Activated CD8-positive, alpha-beta memory T cell treated with anti-CD3 and anti-CD28 coated beads, Interleukin-2, amount 50 U/mL, for 1 hour (primary cell): ENCODE results near the gene MICAL3.
"Not testable (repeated sequence)": the region's sequence is repeated elsewhere in the genome, so short reads cannot be mapped to it uniquely, and the experiment has no call there.

Experiments used
- DNase-seq: peaks from one replicate; pipeline ENCODE4 v3.0.0-alpha.2; 2020; ENCODE audit errors: extremely low read depth

MICAL3 gene

DNA sequence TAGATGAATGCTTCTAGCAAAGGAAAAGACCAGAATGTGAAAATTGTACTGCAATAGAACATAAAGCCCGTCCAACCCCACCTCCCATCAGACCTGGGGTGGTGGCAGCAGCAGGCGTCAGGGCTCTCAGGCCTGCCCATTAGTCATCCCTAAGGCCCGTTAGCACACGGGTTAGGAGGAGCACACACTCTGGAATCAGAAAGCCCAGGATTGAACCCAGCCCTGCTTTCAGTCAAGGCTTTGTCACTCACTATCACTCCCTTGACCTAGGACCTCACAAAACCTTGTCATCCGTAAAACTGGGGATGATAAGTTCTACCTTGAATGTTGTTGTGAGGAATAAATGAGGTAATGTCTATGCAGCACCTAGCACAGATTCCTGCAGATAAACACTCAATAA lies 26.9 kb downstream of the MICAL3 start:
- DNase-seq = no peak

GRCh38 chr22:17995256-17995655 lies 29.1 kb downstream of the MICAL3 start:
- DNase-seq = not testable (repeated sequence)

GRCh38 chr22:17994424-17995108 lies 29.8 kb downstream of the MICAL3 start:
- DNase-seq = no peak

GRCh38 chr22:17992976-17993375 lies 31.4 kb downstream of the MICAL3 start:
- not testable (repeated sequence) for DNase-seq

DNA sequence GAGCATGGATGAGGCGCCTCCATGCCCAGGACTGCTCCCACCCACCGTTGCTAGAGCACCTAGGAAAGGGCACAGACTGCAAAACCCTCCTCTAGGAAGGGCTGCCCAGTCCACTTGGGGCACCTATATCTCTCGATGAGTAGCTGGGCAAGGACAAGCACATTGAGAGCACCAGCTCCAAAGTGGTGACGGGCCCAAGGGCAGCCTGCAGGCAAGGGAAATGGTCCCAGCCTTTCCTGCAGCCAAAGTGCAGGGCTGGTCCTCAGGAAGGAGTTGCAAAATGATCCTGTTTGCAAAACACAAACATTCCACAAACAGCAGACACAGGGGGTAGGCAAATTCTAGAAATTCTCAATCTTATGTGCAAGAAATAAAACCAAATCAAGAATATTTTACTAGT lies 32.4 kb downstream of the MICAL3 start:
- DNase-seq = not testable (repeated sequence)

DNA sequence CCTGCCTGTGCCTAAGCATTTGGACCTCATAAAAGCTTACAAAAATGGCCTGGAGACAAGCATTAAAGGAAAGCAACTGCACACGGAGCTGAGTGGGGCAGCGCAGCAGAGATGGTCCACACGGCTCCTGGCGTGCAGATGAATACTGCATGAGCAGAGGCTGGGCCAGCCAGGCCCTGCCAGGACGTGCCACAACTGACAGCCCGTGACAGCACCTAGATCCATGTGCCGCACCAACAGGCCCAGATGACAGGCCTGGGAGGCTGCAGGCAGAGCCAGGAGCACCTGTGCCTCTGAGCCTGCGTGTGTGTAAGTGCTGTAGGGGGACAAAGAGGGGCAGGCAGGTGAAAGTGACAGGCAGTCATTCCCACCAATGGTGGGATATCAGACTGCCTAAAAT lies 33.4 kb downstream of the MICAL3 start:
- DNase-seq = no peak

GRCh38 chr22:17990147-17990546 lies 34.2 kb downstream of the MICAL3 start:
- no peak for DNase-seq

DNA sequence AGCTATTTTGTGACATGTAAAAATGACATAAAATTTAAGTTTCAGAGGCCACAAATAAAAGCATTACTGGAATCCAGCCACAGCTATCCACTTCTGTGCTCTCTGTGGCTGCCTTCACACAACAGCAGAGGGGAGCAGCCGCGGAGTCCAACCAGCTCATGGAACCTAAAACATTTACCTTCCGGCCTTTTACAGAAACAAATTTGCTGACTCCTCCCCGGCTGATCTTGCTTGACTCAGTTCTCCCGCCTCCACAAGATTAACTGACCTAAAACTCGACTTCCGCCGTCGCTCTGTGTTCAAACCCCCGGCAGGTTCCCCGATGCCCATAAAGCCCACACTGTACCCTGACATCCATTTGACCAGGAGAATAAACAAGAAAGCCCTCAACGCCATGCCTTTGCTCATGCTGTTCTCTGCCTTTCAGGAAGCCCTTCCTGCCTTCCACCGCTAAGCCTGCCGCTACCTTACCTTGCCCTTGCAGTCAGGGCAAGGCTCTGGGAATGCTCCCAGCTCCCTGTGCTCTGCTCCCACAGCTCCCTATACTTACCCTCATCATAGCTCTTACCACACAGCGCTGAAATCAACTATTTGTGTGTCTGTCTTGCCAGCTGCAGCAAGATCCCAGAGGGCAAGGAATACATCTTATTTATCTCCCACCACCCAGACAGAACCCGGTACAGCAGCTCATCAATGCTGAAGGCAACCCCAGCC lies 35.4 kb downstream of the MICAL3 start:
- no peak for DNase-seq

- no peak for DNase-seq
Measured at GRCh38 chr22:17985606-17986005, 38.8 kb downstream of the MICAL3 start.

DNA sequence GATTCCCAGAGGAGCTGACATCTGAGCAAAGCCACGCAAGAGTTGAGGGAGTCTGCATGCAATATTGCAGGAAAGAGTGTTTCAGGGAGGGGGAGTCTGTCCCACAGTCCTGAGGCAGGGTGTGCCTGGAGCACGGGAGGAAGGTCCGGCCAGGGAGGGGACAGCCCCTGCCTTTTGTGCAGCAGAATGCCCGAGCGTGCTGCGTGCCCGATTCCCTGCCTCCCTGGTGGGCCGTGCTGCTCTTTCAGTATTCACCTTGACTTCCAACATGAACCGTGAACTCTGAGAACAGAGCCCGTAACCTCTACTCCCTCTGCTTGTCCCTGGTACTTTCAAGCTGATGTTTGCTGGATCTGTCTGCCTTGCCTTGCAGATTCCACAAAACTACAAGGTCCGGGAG lies 39.3 kb downstream of the MICAL3 start:
- not testable (repeated sequence) for DNase-seq

GRCh38 chr22:17984114-17984513 lies 40.2 kb downstream of the MICAL3 start:
- DNase-seq = no peak

DNA sequence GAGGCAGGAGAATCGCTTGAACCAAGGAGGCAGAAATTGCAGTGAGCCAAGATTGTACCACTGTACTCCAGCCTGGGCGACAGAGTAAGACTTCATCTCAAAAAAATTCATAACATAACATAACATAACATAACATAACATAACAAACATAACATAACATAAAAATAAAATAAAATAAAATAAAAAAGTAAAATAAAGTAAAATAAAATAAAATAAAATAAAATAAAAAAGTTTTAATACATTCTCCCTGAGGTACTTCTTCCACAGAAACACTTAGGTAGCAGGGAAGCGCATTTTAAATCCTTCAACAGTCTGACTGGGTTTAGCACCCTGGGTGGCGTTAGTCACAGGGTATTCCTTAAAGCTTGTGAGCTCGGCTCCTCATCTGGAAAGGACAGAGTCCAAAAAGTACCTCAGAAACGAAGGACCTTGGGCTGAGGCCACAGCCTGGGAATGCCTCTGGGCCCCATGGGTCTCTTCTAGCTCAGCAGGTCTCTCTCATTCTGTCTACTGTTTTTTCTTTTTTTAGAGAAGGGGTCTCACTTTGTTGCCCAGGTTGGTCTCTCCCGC lies 41.7 kb downstream of the MICAL3 start:
- no peak for DNase-seq

DNA sequence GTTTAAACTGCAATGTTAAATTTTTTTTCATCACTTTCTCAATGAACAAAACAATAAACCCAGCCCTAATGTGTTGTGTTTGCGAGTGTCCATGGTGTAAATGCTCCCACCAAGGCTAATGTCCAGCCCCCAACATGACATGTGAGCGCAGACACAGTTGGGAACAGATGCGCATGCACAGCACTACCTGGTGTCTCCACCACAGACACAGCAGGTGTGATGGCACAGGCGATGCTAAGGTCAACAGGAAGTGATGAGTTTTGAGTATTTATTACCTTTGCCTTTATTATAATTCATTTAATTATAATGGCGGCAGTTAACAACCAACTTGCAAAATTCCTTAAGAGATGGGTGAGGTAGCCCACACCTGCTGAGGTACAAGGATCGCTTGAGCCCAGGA lies 42.9 kb downstream of the MICAL3 start:
- no peak for DNase-seq

DNA sequence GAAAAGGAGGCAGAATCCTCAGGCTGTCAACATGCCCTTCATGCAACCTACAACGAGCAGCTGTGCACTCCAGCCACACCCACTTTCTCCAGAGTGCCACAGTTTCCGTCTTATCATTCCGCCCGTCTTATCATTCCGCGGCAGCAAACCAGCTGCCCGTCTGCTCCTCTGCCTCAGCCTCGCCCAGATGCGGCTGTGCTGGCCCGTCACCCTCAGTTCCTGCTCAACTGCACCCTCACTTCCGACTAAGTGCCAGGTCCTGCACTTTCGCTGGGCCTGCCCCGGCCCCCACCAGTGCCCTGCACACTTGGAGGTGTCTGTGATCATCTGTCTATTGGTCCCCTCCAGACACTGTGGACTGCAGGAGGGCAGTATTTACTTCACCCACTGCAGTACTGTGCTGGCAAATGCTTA lies 43.7 kb downstream of the MICAL3 start:
- no peak for DNase-seq

DNA sequence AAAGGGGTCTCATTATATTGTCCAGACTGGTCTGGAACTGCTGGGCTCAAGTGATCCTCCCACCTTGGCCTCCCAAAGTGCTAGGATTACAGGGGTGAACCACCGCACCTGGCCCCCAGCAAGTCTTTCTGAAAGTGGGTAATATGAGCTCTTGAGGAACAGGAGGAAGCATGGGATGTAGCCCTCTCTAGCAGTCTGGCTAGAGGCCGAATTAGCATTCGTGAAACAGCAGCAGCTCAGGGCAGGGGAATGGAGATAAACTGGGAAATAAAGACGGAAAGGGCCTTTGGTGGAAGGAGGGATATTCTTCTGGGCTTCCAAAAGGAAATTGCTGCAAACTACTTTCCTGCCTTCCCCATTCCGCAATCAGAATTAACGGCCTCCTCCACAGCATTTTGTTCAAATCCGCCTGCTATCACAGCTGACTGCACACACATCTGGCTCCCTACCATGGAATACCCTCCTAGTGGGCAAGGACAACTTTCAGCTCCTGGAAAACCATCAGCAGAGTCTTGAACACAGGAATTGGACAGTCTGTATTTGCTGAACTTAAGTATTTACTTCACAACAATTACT lies 44.3 kb downstream of the MICAL3 start:
- DNase-seq = no peak

DNA sequence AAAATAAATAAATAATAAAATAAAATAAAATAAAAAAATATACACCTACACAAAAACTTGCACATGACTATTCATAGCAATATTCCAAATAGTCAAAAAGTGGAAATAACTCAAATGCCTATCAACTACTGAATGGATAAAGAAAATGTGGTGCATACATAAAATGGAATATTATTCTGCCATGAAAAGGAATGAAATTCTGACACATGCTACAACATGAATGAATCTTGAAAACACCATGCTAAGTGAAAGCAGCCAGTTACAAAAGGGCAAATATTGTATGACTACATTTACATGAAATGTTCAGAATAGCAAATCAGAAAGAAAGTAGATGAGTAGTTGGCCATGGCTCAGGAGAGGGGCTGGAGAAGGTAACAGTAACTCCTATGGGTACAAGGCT lies 46.3 kb downstream of the MICAL3 start:
- DNase-seq = no peak

GRCh38 chr22:17977371-17977770 lies 47.0 kb downstream of the MICAL3 start:
- DNase-seq = no peak

DNA sequence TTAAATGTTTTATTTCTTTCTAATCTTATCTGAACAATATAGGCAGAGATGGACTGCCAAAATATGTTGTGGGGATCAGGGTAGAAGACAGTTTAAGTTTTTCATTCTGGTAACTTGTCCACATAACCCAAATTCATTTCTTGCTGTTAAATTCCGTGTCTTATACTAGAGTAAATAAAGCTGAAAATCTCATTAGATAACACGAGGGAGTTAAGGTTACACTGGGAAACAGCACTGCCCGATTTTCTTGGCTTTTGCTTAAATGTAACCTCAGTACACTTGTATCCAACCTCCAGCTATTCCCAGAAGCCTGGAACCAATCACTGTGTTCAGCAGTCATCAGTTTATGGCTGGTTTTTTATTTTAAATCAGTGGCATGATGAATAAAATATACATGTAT lies 48.2 kb downstream of the MICAL3 start:
- DNase-seq = no peak

- DNase-seq = no peak
Measured at GRCh38 chr22:17974703-17975372, 49.5 kb downstream of the MICAL3 start.

DNA sequence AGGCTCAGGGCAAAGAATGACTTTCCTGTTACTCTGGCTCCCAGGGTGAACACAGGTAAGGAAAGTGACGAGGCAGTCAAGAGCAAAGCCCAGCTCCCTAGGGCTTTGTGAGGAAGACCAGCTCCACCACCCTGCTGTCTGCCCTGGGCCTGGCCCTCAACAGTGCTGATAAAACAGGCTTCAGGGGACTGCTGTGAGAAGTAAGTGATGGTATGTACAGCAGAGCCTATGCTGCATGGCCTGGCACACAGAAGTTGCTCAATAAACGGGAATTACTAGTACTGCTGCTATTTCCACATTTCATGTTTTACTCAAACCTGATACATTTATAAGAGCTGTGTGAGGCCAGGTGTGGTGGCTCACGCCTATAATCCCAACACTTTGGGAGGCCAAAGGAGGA lies 50.3 kb downstream of the MICAL3 start:
- no peak for DNase-seq

- DNase-seq = no peak
Measured at GRCh38 chr22:17973217-17973616, 51.1 kb downstream of the MICAL3 start.
